K562 (cell line): ENCODE measurements around the gene LRP6. TPM values are rescaled to one million over a fixed set of nuclear protein-coding genes. Genes with fewer than 3 reads are reported as not detected.

Source experiments
- BDP1 ChIP-seq: IDR thresholded peaks from 3 replicates; pipeline ENCODE4 v1.6.1; 2011; ENCODE audit not compliant: insufficient read length, insufficient read depth
- C11orf30 ChIP-seq: fragments of 450-650 bp; IDR thresholded peaks from 2 replicates; pipeline ENCODE4 v1.6.1; 2016; ENCODE audit warnings: low read depth, mild to moderate bottlenecking
- E2F3 ChIP-seq: fragments of 250-450 bp; sonication (Bioruptor Pico); IDR thresholded peaks from 2 replicates; pipeline ENCODE4 v1.4.0; 2020; ENCODE audit warnings: mild to moderate bottlenecking
- GATAD2A ChIP-seq: fragments of 450-650 bp; IDR thresholded peaks from 2 replicates; pipeline ENCODE4 v1.6.1; 2017
- POLR2B ChIP-seq: fragments of 450-650 bp; IDR thresholded peaks from 2 replicates; pipeline ENCODE4 v1.6.1; 2018; ENCODE audit warnings: low read depth; ENCODE audit not compliant: partially characterized antibody
- POU5F1 ChIP-seq: fragments of 150-350 bp; IDR thresholded peaks from 2 replicates; pipeline ENCODE4 v1.6.1; 2014; ENCODE audit warnings: borderline replicate concordance, low read length, low read depth, mild to moderate bottlenecking; ENCODE audit not compliant: partially characterized antibody
- PURB ChIP-seq: sonication (generic); formaldehyde crosslinking; IDR thresholded peaks from 2 replicates; pipeline ENCODE4 v1.9.0; 2021; ENCODE audit warnings: low read depth, mild to moderate bottlenecking, missing genetic modification reagents
- SMARCA5 ChIP-seq: fragments of 450-650 bp; IDR thresholded peaks from 2 replicates; pipeline ENCODE4 v1.6.1; 2016
- TGIF2 ChIP-seq: sonication (generic); formaldehyde crosslinking; IDR thresholded peaks from 2 replicates; pipeline ENCODE4 v1.8.1; 2022; ENCODE audit warnings: mild to moderate bottlenecking, missing genetic modification reagents, moderate library complexity
- TOE1 ChIP-seq, 2 experiments: fragments of 450-650 bp in 1 of 2; sonication (generic) in 1 of 2; formaldehyde crosslinking in 1 of 2; IDR thresholded peaks; 2 replicates each; pipeline versions ENCODE4 v1.7.1 to v1.8.0; 2016 to 2022; ENCODE audit warnings: borderline replicate concordance in 2 of 2, mild to moderate bottlenecking in 2 of 2, antibody characterized with exemption in 1 of 2, inconsistent platforms in 1 of 2, low read depth in 1 of 2, missing genetic modification reagents in 1 of 2, moderate library complexity in 1 of 2
- ZNF146 ChIP-seq: IDR thresholded peaks from one replicate; pipeline ENCODE4 v1.6.1; 2018; ENCODE audit warnings: missing compliant biosample characterization; ENCODE audit not compliant: unreplicated experiment
- ZNF76 ChIP-seq: fragments of 250-450 bp; sonication (Bioruptor Pico); IDR thresholded peaks from 2 replicates; pipeline ENCODE4 v1.4.0; 2020; ENCODE audit warnings: mild to moderate bottlenecking, moderate library complexity, borderline replicate concordance
- polyA plus RNA-seq, 8 experiments: library from polyadenylated mRNA; depleted of rRNA in 4 of 8; stranded (reverse) in 5 of 8; unstranded in 3 of 8; fragments of >200 nt; fragmentation: Nextera tagmentation in 2 of 8; fragmentation: Illumina TruSeq in 1 of 8; extraction: Ambion mirVana in 2 of 8; extraction: Trizol in 1 of 8; gene quantifications; 2 replicates each; pipeline versions ENCODE4 v1.2.1 to v1.2.3, GENCODE V29; 2011 to 2014; ENCODE audit warnings: inconsistent platforms in 1 of 8, missing spikeins in 1 of 8
- total RNA-seq, 7 experiments: library from RNA; depleted of rRNA in 6 of 7; stranded (reverse); fragments of >200 nt in 6 of 7; fragmentation: Illumina TruSeq in 2 of 7; extraction: Trizol in 2 of 7; gene quantifications; 2 replicates each; pipeline versions ENCODE4 v1.2.1 to v1.2.3, GENCODE V29; 2011 to 2021; ENCODE audit warnings: low replicate concordance in 1 of 7
- TF ChIP-seq, protein P1 (sequence below): fragments of 250-450 bp; sonication (Bioruptor Pico); IDR thresholded peaks from 2 replicates; pipeline ENCODE4 v1.4.0; 2020; ENCODE audit warnings: mild to moderate bottlenecking, moderate library complexity, borderline replicate concordance
- TF ChIP-seq, protein P2 (sequence below), 3 experiments: fragments of 200-800 bp in 1 of 3; sonication (Bioruptor generic) in 1 of 3; sonication (generic) in 1 of 3; formaldehyde crosslinking in 1 of 3; IDR thresholded peaks; 2 replicates each; pipeline versions ENCODE4 v1.6.1 to v1.8.0; 2016 to 2022; ENCODE audit warnings: mild to moderate bottlenecking in 2 of 3, missing compliant biosample characterization in 2 of 3, missing genetic modification characterization in 2 of 3, missing genetic modification reagents in 1 of 3
- TF ChIP-seq, protein P3 (sequence below): fragments of 450-650 bp; IDR thresholded peaks from 2 replicates; pipeline ENCODE4 v1.6.1; 2017; ENCODE audit warnings: antibody characterized with exemption
- TF ChIP-seq, protein P4 (sequence below): sonication (generic); IDR thresholded peaks from 2 replicates; pipeline ENCODE4 v1.6.1; 2016
- TF ChIP-seq, protein P5 (sequence below): IDR thresholded peaks from 2 replicates; pipeline ENCODE4 v1.6.1; 2012; ENCODE audit warnings: low read depth, low read length, improper control_type of control experiment, borderline replicate concordance

Gene LRP6
- total and polyA plus RNA-seq, 9 of the 15 experiments (the other 6 are each of a cell fraction or from before 2014, with no cell fraction given) = 3.0 to 17.0 (median 10.8) TPM

DNA sequence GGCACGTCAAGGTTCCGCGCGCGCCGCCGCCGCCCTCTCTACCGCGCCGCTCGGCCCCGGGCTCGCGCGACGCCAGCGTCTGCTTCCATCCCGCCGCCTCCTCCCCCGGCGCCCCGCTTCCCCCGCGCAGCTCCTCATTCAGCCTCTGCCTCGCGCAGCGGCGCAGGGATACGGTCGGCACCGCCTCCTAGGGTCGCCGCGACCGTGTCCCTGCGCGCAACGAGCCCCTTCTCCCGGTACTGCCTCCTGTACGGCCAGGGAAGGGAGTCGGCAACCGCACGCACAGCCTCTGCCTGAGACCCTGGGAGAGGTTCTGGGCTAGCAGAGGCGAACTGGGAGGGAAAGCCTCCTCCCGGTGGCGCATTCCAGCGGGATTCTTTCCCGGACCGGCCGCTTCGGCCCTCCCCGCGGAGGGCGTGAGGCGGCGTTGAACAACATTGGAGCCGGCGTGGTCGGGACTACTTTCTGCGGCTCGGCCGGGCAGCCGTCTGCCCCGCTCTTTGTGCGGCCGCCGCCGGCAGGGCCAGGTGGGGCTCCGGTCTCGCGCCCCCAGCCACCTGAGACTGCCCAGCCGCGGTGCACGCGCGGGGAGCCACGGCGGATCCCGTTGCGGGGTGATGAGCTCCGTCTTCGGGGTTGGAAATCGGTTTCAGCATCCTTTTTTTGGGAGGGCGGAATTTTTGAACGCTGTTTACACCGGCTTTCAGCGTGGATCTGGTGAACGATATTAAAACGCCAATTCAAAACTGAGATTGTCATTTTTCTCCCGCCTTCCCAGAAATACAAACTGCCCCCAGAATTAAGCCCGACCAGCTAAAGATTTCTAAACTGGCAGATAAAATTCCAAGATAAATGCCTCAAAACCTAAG lies at the start of gene LRP6 (continued):
- TF ChIP-seq TOE1 (IDR thresholded peaks at IDR 0.05; ENCODE audit: borderline replicate concordance) (peak; percentile 86), TOE1 (CRISPR knock-in tag; IDR thresholded peaks at IDR 0.05; ENCODE audit: borderline replicate concordance, low read depth) (no peak), POLR2B (peak; percentile 51), GATAD2A (peak; percentile 11; the same call in 1 of the 2 replicates), E2F3 (CRISPR knock-in tag) (0 out of 2 replicates have a peak, but pooled peaks have one; percentile 21), BDP1 (no peak), ZNF146 (CRISPR knock-in tag) (no peak), SMARCA5 (peak; percentile 43; the same call in 1 of the 2 replicates), C11orf30 (no peak), TGIF2 (CRISPR knock-in tag) (no peak), POU5F1 (no peak), PURB (CRISPR knock-in tag) (no peak), ZNF76 (CRISPR knock-in tag) (peak; percentile 84; the same call in 1 of the 2 replicates)
- TF ChIP-seq, protein P1, sequence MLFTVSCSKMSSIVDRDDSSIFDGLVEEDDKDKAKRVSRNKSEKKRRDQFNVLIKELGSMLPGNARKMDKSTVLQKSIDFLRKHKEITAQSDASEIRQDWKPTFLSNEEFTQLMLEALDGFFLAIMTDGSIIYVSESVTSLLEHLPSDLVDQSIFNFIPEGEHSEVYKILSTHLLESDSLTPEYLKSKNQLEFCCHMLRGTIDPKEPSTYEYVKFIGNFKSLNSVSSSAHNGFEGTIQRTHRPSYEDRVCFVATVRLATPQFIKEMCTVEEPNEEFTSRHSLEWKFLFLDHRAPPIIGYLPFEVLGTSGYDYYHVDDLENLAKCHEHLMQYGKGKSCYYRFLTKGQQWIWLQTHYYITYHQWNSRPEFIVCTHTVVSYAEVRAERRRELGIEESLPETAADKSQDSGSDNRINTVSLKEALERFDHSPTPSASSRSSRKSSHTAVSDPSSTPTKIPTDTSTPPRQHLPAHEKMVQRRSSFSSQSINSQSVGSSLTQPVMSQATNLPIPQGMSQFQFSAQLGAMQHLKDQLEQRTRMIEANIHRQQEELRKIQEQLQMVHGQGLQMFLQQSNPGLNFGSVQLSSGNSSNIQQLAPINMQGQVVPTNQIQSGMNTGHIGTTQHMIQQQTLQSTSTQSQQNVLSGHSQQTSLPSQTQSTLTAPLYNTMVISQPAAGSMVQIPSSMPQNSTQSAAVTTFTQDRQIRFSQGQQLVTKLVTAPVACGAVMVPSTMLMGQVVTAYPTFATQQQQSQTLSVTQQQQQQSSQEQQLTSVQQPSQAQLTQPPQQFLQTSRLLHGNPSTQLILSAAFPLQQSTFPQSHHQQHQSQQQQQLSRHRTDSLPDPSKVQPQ (CRISPR knock-in tag) = no peak
- TF ChIP-seq, protein P2, sequence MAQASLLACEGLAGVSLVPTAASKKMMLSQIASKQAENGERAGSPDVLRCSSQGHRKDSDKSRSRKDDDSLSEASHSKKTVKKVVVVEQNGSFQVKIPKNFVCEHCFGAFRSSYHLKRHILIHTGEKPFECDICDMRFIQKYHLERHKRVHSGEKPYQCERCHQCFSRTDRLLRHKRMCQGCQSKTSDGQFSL (CRISPR knock-in tag; IDR thresholded peaks at IDR 0.05) = 0 out of 2 replicates have a peak, but pooled peaks have one; percentile 46
- TF ChIP-seq, protein P2 (tag; IDR thresholded peaks at IDR 0.05) = no peak; a peak in 1 of 4 replicates
- TF ChIP-seq, protein P3, sequence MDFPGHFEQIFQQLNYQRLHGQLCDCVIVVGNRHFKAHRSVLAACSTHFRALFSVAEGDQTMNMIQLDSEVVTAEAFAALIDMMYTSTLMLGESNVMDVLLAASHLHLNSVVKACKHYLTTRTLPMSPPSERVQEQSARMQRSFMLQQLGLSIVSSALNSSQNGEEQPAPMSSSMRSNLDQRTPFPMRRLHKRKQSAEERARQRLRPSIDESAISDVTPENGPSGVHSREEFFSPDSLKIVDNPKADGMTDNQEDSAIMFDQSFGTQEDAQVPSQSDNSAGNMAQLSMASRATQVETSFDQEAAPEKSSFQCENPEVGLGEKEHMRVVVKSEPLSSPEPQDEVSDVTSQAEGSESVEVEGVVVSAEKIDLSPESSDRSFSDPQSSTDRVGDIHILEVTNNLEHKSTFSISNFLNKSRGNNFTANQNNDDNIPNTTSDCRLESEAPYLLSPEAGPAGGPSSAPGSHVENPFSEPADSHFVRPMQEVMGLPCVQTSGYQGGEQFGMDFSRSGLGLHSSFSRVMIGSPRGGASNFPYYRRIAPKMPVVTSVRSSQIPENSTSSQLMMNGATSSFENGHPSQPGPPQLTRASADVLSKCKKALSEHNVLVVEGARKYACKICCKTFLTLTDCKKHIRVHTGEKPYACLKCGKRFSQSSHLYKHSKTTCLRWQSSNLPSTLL = no peak
- TF ChIP-seq, protein P4, sequence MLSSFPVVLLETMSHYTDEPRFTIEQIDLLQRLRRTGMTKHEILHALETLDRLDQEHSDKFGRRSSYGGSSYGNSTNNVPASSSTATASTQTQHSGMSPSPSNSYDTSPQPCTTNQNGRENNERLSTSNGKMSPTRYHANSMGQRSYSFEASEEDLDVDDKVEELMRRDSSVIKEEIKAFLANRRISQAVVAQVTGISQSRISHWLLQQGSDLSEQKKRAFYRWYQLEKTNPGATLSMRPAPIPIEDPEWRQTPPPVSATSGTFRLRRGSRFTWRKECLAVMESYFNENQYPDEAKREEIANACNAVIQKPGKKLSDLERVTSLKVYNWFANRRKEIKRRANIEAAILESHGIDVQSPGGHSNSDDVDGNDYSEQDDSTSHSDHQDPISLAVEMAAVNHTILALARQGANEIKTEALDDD = no peak
- TF ChIP-seq, protein P5, sequence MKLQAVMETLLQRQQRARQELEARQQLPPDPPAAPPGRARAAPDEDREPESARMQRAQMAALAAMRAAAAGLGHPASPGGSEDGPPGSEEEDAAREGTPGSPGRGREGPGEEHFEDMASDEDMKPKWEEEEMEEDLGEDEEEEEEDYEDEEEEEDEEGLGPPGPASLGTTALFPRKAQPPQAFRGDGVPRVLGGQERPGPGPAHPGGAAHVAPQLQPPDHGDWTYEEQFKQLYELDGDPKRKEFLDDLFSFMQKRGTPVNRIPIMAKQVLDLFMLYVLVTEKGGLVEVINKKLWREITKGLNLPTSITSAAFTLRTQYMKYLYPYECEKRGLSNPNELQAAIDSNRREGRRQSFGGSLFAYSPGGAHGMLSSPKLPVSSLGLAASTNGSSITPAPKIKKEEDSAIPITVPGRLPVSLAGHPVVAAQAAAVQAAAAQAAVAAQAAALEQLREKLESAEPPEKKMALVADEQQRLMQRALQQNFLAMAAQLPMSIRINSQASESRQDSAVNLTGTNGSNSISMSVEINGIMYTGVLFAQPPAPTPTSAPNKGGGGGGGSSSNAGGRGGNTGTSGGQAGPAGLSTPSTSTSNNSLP = no peak
